Stimulated activated naive B cell treated with anti-CD40 and anti-IgM and Interleukin-4, amounts not matched to agents 10 μg/mL and 1 μg/mL and 100 μg/mL, for 72 hours (primary cell): Measurements from ENCODE around the gene AMBP.

Experiments used
- ATAC-seq, 2 donors: fragments of 150-1000 bp; cut with Tn5 transposase; replicated peaks; 2 replicates each; pipeline ENCODE4 v1.10.0; 2021; ENCODE audit warnings: moderate library complexity in 1 of 2
- DNase-seq: peaks from one replicate; pipeline ENCODE4 v3.0.0; 2021
- H3K27ac Mint-ChIP-seq: one replicate; pipeline ENCODE4 v1.8.0; 2022; ENCODE audit warnings: mild to moderate bottlenecking, mixed read lengths
- H3K27me3 Mint-ChIP-seq, 2 donors: one replicate each; pipeline ENCODE4 v1.8.0; 2022; ENCODE audit warnings: mixed read lengths in 2 of 2
- H3K36me3 Mint-ChIP-seq, 2 donors: one replicate each; pipeline ENCODE4 v1.8.0; 2022; ENCODE audit warnings: mixed read lengths in 2 of 2, mild to moderate bottlenecking in 1 of 2
- H3K4me1 Mint-ChIP-seq, 2 donors: one replicate each; pipeline ENCODE4 v1.8.0; 2022; ENCODE audit warnings: mixed read lengths in 2 of 2, mild to moderate bottlenecking in 1 of 2
- H3K4me3 Mint-ChIP-seq, 2 donors: one replicate each; pipeline ENCODE4 v1.8.0; 2022; ENCODE audit warnings: mild to moderate bottlenecking in 2 of 2, mixed read lengths in 2 of 2, moderate library complexity in 1 of 2
- H3K9me3 Mint-ChIP-seq, 2 donors: one replicate each; pipeline ENCODE4 v1.8.0; 2022; ENCODE audit warnings: mixed read lengths in 2 of 2, mild to moderate bottlenecking in 1 of 2

Gene AMBP

DNA sequence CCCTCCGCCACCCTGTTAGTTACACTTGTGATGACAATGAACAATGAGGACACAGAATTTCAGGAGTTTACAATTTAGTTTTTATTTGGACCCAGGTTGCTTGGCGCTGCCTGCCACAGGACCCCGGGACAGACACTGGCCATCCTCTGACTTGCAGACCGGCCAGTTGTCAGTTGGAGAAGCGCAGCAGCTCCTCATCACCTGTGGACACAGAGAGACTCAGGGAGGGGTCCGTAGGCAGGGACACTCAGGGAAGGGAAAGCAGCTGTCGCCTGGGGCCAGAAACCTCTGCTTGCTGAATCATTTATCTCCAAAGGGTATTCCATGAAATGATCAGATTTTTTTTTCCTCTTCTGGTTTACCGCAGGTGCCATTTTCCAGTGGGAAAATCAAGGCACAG, 18.0 kb downstream of the AMBP start:
- Mint-ChIP-seq H3K27me3 (peaks cover 13 to 17% of the 10 kb centered on the region in 2 donors), H3K9me3 (peaks cover 0 to 3% of the 10 kb centered on the region in 2 donors), H3K4me3 (no peak overlapping the region), H3K36me3 (peaks cover 3 to 4% of the 10 kb centered on the region in 2 donors), H3K4me1 (peaks cover 10 to 39% of the 10 kb centered on the region in 2 donors), H3K27ac (no peak overlapping the region)
- ATAC-seq (no peak), DNase-seq (no peak)

DNA sequence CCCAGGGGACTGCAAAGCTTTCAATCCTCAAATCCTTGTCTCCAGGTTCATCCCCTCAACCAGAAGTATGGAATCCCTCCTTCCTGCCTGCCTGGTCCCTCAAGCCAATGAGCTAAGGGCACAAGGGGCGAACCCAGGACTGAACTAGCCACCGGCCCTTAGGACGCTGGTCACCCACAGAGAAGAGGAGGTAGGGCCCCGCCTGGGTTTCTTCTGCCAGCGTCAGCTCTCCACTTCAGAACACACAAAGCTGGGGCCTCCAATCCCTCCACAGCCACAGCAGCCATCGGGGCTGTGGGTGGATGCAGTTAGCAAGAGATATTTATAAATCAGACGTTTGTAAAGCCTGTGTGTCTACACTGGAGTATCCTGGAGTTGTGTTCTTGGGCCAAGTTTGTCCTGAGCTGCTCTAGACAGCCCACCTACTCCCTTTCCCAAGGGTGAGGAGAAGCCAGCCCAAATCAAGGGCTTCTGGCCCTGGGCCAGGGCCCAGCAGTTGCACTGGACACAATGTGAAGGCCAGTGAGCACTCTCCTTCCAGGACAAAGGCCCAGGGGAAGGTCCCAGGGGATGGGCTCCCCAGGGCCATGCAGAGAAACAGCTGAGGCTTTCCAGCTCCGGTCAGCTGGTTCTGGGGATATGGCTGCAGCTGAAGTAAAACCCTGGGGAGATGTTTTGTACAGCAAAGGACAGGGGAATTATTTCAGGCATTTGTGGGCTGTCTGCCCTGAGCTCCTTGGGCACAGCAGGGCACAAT, 18.9 kb downstream of the AMBP start:
- Mint-ChIP-seq H3K27ac (no peak overlapping the region), H3K4me3 (no peak overlapping the region), H3K9me3 (peaks cover 0 to 3% of the 10 kb centered on the region in 2 donors), H3K27me3 (peaks cover 13 to 17% of the 10 kb centered on the region in 2 donors), H3K36me3 (peaks cover 3 to 4% of the 10 kb centered on the region in 2 donors), H3K4me1 (peaks cover 11 to 39% of the 10 kb centered on the region in 2 donors)
- ATAC-seq (peak; percentile 27 to 42), DNase-seq (no peak)

DNA sequence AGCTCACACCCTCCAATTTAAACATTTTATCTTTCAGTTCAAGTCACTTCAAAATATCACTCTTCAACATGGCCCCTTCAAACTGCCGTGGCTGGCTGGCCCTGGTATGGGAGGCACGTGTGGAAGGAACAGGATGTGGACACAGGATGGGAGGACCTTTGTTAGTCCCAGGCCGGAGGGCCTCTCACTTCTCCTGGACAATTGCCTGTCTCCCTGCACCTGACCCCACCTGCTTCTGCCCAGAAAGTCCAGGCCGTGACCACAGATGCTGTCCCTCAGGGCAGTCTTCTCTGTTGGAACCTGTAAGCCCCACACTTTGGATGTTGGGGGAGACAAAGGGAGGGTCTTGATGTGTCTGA, 19.4 kb downstream of the AMBP start:
- peaks cover 0 to 2% of the 10 kb centered on the region in 2 donors for H3K9me3 Mint-ChIP-seq
- H3K27ac Mint-ChIP-seq, result no peak overlapping the region
- H3K36me3 Mint-ChIP-seq, result peaks cover 2 to 3% of the 10 kb centered on the region in 2 donors
- peaks cover 11 to 39% of the 10 kb centered on the region in 2 donors for H3K4me1 Mint-ChIP-seq
- H3K4me3 Mint-ChIP-seq, result no peak overlapping the region
- ATAC-seq (peak; percentile 33 to 37), DNase-seq (no peak)
- H3K27me3 Mint-ChIP-seq, result peaks cover 10 to 15% of the 10 kb centered on the region in 2 donors

DNA sequence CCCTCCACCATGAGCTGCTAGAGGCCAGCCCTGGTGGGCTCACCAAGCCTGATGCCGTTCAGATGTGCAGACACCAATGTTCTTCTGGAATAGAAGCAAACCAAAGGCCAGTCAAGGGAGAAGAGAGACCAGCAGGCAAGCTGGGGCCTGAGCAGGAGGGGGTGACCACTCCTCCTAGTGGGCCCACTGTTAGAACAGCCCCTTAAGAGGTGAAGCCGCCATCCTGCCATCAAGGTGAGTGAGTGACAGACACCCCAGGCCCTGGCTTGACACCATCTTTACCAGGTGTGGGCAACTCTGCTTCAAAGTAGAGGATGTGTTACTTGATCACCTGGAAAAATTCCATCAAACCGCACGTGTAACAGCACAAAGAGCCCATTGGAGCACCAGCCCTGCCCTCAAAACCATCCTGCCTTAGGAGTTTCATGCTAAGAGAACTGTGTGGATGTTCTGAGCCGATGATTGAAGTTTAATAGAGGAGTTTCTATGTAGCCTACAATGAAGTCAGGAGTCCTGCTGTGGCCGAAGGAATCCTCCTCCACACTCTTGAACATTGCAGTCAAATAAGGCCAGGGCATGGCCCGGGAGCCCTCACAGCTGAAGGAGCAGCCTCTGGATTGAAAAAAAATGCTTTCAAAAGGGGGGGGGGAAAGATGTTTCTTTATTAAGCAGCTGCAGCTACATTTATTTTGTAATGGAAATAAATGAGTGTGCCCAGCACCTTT, 20.8 kb downstream of the AMBP start:
- H3K9me3 Mint-ChIP-seq, result no peaks in the 10 kb centered on the region
- H3K4me3 Mint-ChIP-seq, result no peak overlapping the region
- peaks cover 11 to 39% of the 10 kb centered on the region in 2 donors for H3K4me1 Mint-ChIP-seq
- H3K36me3 Mint-ChIP-seq, result no peaks in the 10 kb centered on the region
- no peak for DNase-seq
- ATAC-seq, result no peak
- no peak overlapping the region for H3K27ac Mint-ChIP-seq
- peaks cover 0 to 6% of the 10 kb centered on the region in 2 donors for H3K27me3 Mint-ChIP-seq

DNA sequence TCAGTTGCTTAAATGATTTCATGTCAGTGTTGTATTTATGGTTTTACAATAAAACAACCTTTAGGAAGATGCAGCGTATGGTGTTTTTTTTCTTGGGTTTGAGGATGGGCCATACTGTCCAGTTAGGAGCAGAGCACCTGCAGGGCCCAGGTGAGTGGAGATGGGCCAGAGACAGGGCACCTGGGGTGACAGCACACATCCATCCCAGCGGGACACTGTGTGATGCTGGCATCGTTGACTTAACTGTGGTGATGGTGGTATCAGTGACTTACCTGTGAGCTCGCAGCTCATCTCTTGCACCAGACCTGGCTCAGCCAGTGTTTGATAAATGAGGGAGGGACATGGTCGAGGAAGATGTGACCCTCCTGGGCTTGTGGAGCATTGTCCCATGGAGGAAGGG, 21.6 kb downstream of the AMBP start:
- DNase-seq, result no peak
- H3K4me1 Mint-ChIP-seq, result peaks cover 8 to 39% of the 10 kb centered on the region in 2 donors
- H3K9me3 Mint-ChIP-seq, result no peaks in the 10 kb centered on the region
- H3K27me3 Mint-ChIP-seq, result no peaks in the 10 kb centered on the region
- no peak for ATAC-seq
- H3K27ac Mint-ChIP-seq, result peak overlapping the region; percentile 31
- no peaks in the 10 kb centered on the region for H3K36me3 Mint-ChIP-seq
- peak overlapping the region; percentile 1 to 17 for H3K4me3 Mint-ChIP-seq

DNA sequence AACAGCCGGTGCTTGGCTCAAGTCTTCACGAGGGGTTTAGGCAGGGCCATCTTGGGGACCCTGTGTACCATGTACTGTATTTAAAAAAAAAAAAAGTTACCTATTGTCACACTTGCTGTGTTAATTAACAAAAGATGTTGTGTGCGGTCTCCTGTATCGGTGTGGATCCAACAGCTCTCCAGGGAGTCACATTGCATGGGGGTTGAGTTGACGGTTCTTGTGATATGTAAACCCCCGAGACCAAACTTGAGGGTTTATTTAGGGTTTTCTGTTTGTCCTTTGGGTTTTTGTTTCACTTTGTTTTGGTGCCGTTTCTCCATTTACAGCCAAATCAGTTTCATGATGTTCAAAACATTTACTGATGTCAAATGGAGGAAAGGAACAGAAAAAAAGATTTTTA, 22.2 kb downstream of the AMBP start:
- peak; percentile 35 to 57 for ATAC-seq
- H3K27ac Mint-ChIP-seq, result no peak overlapping the region
- peaks cover 2 to 3% of the 10 kb centered on the region in 2 donors for H3K36me3 Mint-ChIP-seq

DNA sequence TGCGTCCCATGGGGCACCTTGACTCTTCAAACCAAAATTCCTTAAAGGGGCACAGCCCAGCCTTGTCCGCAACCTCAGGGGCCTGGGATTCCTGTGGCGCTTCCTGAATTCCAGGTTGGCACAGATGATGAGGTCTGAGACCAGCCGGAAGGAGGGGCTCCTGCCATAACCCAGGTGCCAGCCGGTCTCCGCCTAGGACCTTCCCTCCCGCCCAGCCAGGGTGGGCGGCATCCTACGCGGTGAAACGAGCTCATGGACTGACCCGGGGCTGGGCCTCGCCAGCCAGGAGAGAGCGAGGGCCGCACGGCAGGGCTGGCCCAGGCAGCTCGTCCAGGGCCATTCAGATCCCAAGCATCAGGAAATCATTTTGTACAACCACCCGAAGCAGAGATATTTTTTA, 23.0 kb downstream of the AMBP start:
- ATAC-seq (no peak), DNase-seq (no peak)
- Mint-ChIP-seq H3K27ac (no peak overlapping the region), H3K4me1 (peaks cover 8 to 32% of the 10 kb centered on the region in 2 donors), H3K36me3 (peaks cover 3 to 6% of the 10 kb centered on the region in 2 donors), H3K4me3 (no peak overlapping the region), H3K27me3 (no peaks in the 10 kb centered on the region), H3K9me3 (no peaks in the 10 kb centered on the region)

More for the DNA sequence above, 22.2 kb downstream of the AMBP start:
- H3K4me1 Mint-ChIP-seq, result peaks cover 8 to 39% of the 10 kb centered on the region in 2 donors
- DNase-seq, result no peak
- peak overlapping the region in 1 of 2 donors; percentile 46 for H3K4me3 Mint-ChIP-seq
- no peaks in the 10 kb centered on the region for H3K9me3 Mint-ChIP-seq
- no peaks in the 10 kb centered on the region for H3K27me3 Mint-ChIP-seq

DNA sequence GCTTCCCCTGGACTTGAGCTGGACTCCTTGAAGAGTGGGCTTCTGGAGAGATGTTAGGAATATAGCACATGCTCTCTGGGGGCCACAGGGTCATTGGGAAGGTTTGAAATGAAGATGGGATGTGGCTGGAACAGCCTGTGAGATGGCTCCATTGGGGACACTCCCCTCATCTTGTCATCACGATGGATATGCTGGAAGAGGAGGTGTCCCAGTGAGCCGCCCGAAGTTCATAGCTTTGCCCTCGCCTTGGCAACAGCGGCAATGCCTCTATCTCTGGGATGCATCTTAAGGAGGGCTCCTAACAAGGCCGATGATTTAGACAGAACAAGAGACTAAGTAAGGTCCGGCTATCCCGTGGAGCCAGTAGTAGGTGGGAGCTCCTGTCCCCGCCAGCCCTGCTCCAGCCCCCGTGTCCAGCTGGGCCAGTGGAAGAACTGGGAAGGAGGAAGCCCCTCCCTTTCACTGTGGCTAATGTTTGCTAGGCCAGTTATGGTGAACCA, 23.9 kb downstream of the AMBP start:
- Mint-ChIP-seq H3K4me1 (peaks cover 7 to 24% of the 10 kb centered on the region in 2 donors), H3K27me3 (no peaks in the 10 kb centered on the region), H3K36me3 (peaks cover 6 to 9% of the 10 kb centered on the region in 2 donors), H3K27ac (no peak overlapping the region), H3K4me3 (no peak overlapping the region), H3K9me3 (no peaks in the 10 kb centered on the region)
- DNase-seq (no peak), ATAC-seq (no peak)

DNA sequence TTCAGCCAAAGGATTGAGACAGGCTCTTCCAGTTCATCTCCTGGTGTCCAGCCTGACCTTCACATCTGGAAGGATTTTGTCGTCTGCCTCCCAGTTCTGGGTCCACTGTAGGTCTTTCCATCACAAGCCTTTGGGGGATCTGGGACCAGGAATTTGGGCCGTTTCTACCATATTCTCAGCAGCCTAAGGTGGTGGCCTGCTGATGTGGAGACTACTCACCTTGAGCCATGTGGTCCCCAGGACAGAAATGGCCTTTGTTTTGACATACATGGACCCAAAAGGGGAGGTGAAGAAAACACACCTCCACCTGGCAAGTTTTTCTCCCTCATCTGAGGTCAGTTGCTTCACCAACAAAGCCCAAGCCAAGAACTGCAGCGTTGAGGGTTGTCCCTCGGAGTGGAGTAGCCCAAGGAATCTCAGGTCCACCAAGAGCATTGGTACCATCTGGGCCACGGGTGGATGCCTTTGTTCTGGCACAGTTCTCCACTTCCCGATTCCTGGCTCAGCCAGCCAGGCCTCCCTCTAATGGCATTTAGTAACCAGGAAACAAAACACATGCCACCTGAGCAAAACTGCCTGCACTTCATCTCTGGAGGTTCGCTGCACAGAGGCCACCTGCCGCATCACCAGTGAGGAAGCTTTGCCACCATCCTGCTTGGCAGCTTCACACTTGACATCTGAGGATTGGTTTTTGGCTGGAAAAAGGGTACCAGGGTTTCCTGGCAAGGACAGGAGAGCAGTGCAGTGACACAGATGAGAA, 24.7 kb downstream of the AMBP start:
- H3K27me3 Mint-ChIP-seq, result no peaks in the 10 kb centered on the region
- H3K36me3 Mint-ChIP-seq, result peaks cover 6 to 9% of the 10 kb centered on the region in 2 donors
- ATAC-seq (no peak), DNase-seq (no peak)
- peak overlapping the region; percentile 49 for H3K27ac Mint-ChIP-seq
- H3K4me3 Mint-ChIP-seq, result no peak overlapping the region
- H3K4me1 Mint-ChIP-seq, result peaks cover 4 to 16% of the 10 kb centered on the region in 2 donors
- H3K9me3 Mint-ChIP-seq, result no peaks in the 10 kb centered on the region

DNA sequence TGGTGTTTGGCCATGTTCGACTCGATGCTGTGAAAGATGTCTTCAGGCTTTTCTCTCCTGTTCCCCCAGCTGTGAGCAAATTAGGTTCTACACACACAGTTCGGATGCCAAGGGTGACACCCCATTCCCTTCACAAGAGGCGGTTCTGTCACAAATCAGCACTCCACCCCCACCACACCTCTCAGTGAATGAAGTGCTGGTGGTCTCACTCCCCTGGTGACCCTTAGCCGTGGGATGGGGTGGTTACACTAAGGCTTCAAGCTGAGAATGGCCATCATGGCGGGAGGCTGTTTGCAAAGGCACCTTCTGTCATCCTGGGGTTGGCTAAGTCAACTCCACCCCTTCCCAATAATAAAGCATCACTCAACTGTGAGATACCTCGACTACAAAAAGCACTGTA, 26.4 kb downstream of the AMBP start:
- no peak for DNase-seq
- H3K9me3 Mint-ChIP-seq, result no peaks in the 10 kb centered on the region
- no peak overlapping the region for H3K27ac Mint-ChIP-seq
- no peak for ATAC-seq
- peaks cover 4 to 14% of the 10 kb centered on the region in 2 donors for H3K4me1 Mint-ChIP-seq
- H3K27me3 Mint-ChIP-seq, result no peaks in the 10 kb centered on the region
- no peak overlapping the region for H3K4me3 Mint-ChIP-seq
- peaks cover 6 to 9% of the 10 kb centered on the region in 2 donors for H3K36me3 Mint-ChIP-seq

DNA sequence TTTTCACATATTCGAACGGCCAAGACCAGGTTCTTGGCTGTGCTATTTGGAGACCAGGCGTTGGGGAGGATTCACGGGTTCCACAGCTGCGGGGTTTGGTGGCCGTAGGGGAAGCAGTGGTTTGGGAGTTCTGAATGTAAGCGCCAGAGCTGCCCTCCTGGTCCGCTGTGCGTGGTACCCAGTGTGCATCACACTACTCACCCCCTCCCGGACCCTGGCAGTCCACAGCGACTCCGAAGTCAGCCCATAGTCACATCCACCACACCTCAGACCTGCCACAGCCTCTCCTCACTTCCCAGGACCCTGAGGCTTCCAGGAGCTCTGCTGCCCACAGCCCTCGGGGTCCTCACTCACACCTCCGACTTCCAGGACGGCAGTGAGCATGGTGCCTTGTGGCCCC, 26.8 kb downstream of the AMBP start:
- Mint-ChIP-seq H3K27ac (peak overlapping the region; percentile 37), H3K27me3 (no peaks in the 10 kb centered on the region), H3K9me3 (no peaks in the 10 kb centered on the region), H3K4me1 (peaks cover 2 to 10% of the 10 kb centered on the region in 2 donors), H3K36me3 (peaks cover 6 to 9% of the 10 kb centered on the region in 2 donors), H3K4me3 (no peak overlapping the region)
- ATAC-seq (no peak), DNase-seq (no peak)

DNA sequence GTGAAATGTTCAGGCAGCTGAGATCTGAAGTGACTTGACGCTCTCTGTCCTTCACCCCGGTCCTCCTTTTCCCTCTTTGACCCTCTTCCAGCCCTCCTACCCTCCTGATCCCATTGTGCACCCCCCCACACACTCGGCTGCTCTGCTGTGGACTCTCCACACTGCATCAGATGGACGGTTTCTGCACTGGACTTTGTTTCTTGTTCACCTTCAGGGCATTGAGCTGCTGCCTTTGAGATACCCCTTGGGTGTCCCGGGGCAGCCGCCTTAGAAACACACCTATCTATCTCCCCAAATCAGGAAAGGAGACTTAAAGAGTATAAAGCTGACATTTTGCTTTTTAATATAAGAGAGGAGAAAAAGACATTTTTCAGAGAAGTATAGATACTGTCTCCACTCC, 27.5 kb downstream of the AMBP start:
- peaks cover 6 to 9% of the 10 kb centered on the region in 2 donors for H3K36me3 Mint-ChIP-seq
- no peak overlapping the region for H3K4me3 Mint-ChIP-seq
- H3K9me3 Mint-ChIP-seq, result no peaks in the 10 kb centered on the region
- H3K27ac Mint-ChIP-seq, result no peak overlapping the region
- ATAC-seq (no peak), DNase-seq (no peak)
- H3K27me3 Mint-ChIP-seq, result no peaks in the 10 kb centered on the region
- H3K4me1 Mint-ChIP-seq, result peaks cover 2 to 4% of the 10 kb centered on the region in 2 donors

DNA sequence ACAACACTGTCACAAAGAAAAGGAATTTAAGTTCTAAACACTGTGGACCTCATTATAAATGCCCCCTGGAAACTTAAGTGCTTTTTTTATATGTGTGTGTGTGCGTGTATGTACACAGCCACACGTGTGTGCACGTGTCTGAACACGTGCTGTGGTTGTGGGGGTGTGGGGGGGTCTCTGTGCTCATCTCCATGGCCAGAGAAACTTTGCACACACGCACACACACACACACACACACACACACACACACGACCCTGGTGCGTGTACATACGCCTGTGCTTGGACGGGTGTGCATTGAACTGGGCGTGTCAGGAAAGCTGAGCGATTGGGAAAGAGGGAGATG, 27.9 kb downstream of the AMBP start:
- no peaks in the 10 kb centered on the region for H3K9me3 Mint-ChIP-seq
- peaks cover 2% of the 10 kb centered on the region in 2 donors for H3K4me1 Mint-ChIP-seq
- no peak overlapping the region for H3K27ac Mint-ChIP-seq
- peaks cover 6 to 9% of the 10 kb centered on the region in 2 donors for H3K36me3 Mint-ChIP-seq
- no peak overlapping the region for H3K4me3 Mint-ChIP-seq
- H3K27me3 Mint-ChIP-seq, result no peaks in the 10 kb centered on the region
- ATAC-seq (no peak), DNase-seq (no peak)
